Fibroblast of mammary gland (primary cell): Measurements from ENCODE around the gene SLC43A3.

Experiments
- DNase-seq: peaks from one replicate; pipeline ENCODE4 v3.0.0-alpha.2; 2010; ENCODE audit warnings: low read depth
- H3K4me3 ChIP-seq: 2 replicates; pipeline ENCODE4 v1.5.1; 2011; ENCODE audit warnings: low read depth, mild to moderate bottlenecking, low read length, moderate library complexity; ENCODE audit not compliant: control insufficient read depth
- TF ChIP-seq, protein P1 (sequence below): conservative IDR thresholded peaks from 2 replicates; pipeline ENCODE4 v1.5.1; 2011; ENCODE audit warnings: low read depth, low read length, inconsistent platforms; ENCODE audit not compliant: control insufficient read depth, insufficient read depth

Gene SLC43A3

DNA sequence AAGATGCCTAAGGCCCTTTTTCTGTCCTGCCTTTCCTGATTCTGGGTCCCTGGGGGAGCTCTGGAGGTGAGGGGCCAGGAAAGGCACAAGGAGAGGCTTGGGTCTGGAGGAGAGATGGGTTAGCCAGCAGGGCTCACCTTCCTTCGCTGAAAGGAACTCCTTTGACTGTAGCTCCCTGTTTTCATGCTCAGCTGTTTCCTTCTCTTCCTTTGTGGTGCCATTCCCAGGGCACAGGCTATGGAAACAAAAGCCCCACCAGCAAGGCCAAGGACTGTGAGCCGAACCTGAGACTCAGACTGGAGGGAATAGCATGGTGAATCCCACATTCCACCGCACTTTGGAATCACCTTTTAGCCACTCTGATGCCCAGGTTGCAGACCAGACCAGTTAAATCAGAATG, 10.5 kb downstream of the SLC43A3 start:
- no peak for DNase-seq
- no peak overlapping the region for H3K4me3 ChIP-seq
- TF ChIP-seq, protein P1, sequence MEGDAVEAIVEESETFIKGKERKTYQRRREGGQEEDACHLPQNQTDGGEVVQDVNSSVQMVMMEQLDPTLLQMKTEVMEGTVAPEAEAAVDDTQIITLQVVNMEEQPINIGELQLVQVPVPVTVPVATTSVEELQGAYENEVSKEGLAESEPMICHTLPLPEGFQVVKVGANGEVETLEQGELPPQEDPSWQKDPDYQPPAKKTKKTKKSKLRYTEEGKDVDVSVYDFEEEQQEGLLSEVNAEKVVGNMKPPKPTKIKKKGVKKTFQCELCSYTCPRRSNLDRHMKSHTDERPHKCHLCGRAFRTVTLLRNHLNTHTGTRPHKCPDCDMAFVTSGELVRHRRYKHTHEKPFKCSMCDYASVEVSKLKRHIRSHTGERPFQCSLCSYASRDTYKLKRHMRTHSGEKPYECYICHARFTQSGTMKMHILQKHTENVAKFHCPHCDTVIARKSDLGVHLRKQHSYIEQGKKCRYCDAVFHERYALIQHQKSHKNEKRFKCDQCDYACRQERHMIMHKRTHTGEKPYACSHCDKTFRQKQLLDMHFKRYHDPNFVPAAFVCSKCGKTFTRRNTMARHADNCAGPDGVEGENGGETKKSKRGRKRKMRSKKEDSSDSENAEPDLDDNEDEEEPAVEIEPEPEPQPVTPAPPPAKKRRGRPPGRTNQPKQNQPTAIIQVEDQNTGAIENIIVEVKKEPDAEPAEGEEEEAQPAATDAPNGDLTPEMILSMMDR: no peak

DNA sequence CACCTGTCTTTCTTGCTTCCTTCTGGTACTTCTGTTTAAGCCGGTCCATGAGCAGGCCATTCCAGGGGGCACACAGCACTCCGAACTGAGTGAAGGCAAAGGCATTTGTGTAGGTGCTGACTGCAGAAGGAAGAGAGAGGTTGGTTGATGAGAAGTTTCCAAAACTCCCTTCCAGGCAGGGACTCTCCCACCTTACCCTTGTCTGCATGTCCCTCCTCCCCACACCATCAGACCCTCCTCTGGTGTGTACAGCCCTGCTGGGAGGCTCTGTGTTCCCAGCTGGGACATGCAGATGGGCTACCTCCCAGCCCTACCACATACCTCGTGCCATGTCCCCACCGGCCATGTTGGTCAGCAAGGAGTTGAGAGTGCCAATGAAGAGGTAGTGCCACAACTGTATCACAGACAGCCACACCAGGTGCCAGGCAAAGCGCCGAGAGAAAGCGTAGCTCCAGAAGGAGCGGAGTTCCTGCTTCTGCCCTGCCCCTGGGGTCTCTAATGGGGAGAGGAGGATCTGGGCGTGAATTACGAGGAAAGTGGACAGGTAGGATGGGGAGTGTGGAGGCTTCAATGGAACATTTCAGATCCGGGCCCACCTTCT, 12.2 kb downstream of the SLC43A3 start:
- TF ChIP-seq, protein P1: no peak
- DNase-seq: no peak
- no peak overlapping the region for H3K4me3 ChIP-seq

DNA sequence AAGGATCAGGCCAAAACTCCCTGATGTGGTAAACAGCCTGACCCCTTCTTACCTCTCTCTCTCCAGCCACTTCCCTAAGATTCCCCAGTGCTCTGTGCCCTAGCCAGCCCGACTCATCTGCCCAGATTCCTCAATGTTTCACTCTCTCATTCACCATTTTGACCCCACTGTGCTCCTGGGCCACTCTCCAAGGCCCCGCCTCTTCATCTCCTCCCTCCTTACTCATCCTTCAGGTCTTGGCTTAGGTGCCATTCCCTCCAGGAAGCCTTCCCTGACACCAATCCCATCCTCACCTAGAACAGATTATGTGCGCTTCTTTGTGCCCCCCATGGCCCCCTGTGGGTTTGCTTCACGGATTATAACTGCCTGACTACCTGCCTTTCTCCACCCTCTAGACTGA, 13.2 kb downstream of the SLC43A3 start:
- no peak overlapping the region for H3K4me3 ChIP-seq
- TF ChIP-seq, protein P1: no peak
- no peak for DNase-seq

DNA sequence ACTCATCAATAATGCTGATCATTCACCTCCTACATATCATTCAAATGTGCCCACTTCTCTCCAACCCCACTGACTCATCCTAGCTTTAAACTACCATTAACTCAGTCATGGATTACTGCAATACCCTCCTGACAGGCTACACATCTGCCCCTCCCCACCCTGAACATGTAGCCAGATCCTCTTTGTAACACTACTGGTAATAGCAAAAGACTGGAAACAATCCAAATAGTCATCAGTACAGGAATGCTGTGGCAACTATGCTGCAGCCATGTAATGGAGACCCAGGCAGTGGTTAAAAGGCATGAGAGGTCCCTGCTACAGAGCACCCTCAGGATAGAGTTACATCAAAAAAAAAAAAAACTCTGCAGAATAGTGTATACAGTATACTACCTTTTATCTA, 16.6 kb downstream of the SLC43A3 start:
- H3K4me3 ChIP-seq: no peak overlapping the region
- peak; percentile 92 for DNase-seq
- TF ChIP-seq, protein P1: no peak

DNA sequence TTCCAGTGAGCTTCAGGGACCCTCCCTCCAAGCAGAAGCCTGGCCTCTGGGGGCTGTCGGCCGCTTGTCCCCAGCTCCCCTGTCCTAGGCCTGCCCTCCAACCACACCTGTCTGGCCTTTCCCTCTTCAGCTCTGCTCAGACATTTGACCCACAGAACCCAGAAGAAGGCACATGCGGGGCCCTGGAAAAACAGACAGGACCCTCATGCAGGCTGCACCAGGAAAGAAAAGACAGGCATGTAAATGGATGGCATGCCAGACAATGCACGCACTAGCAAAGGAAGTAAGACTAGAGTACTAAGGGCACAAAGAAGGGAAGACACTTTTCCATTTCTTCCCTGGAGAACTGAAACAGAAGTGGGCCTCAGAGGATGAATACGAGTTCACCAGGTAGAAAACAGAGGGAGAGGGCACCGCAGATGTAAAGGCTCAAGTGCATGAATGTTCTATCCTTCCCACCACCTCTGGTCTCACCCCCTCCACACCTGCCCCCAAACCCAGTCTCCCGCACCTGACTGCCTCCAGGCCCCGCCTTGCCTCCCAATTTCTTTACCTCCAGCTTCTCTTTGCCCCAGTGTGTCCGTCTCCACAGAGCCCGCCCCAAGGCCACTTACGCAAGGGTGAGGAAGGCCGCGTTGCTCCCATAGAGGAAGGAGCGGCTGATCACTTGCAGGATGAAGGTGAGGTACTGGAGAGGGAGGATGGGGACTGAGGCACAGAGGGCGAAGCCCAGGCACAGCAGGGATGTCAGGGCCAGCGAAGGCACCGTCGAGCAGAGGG, 17.4 kb downstream of the SLC43A3 start:
- no peak overlapping the region for H3K4me3 ChIP-seq
- DNase-seq: no peak
- TF ChIP-seq, protein P1: no peak

DNA sequence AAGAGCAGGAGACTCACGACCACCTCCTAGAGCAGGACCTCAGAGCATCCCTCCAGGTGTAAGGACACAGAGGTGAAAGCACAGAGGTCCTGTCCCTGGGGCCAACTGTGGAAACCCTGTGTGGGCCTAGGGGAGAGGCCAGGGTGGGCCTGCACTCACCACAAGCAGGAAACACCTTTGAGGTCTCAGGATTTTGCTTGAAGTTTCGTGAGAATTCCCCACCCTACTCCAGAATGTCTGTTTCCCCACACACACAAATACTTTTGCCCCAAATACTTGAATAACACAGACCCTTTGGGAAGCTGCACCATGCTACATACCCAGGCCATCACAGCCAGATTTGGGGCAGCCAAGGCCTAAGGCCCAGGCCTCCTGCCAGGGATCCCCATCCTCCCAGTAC, 18.1 kb downstream of the SLC43A3 start:
- no peak for DNase-seq
- TF ChIP-seq, protein P1: no peak
- no peak overlapping the region for H3K4me3 ChIP-seq

DNA sequence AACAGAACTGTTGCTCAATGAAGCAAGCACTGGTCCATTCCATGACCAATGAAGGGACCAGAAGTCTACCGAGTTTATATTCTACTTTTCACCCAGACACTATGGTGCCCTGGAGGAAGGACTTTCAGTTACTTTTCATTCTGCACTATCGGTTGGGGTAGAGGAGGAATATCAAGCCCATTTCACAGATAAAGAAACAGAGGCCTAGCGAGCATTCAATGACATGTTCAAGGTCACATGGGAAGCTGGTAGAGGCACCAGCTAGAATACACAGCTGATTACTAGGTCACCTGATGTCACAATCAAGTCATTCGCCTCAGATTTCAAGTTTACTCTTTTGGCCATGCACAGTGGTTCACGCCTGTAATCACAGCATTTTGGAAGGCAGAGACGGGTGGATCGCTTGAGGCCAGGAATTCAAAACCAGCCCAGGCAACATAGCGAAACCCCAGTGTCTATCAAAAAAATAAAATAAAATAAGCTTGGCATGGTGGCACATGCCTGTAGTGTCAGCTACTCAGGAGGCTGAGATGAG, 18.9 kb downstream of the SLC43A3 start:
- TF ChIP-seq, protein P1: no peak
- DNase-seq: no peak
- no peak overlapping the region for H3K4me3 ChIP-seq
